Mucosa of rectum (tissue), 2 donors: Measurements from ENCODE around the gene PROB1.
"Not testable (repeated sequence)": the region's sequence is repeated elsewhere in the genome, so short reads cannot be mapped to it uniquely, and the experiment has no call there.

Experiments used
- H3K27ac ChIP-seq, 2 donors: one replicate each; pipeline ENCODE4 v1.7.0; 2013; ENCODE audit warnings: inconsistent platforms in 2 of 2, low read depth in 2 of 2, low read length in 2 of 2
- H3K27me3 ChIP-seq, 2 donors: one replicate each; pipeline ENCODE4 v1.7.0; 2013; ENCODE audit warnings: low read length in 2 of 2; ENCODE audit not compliant: control insufficient read depth in 2 of 2, insufficient read depth in 2 of 2
- H3K36me3 ChIP-seq, 2 donors: one replicate each; pipeline ENCODE4 v1.7.0; 2013; ENCODE audit warnings: low read length in 2 of 2; ENCODE audit not compliant: control insufficient read depth in 2 of 2, insufficient read depth in 2 of 2
- H3K4me1 ChIP-seq, 2 donors: one replicate each; pipeline ENCODE4 v1.7.0; 2013; ENCODE audit warnings: low read length in 2 of 2, mild to moderate bottlenecking in 1 of 2; ENCODE audit not compliant: control insufficient read depth in 2 of 2, insufficient read depth in 2 of 2
- H3K4me3 ChIP-seq, 2 donors: one replicate each; pipeline ENCODE4 v1.7.0; 2013; ENCODE audit warnings: low read length in 2 of 2
- H3K9ac ChIP-seq, 2 donors: one replicate each; pipeline ENCODE4 v1.7.0; 2013; ENCODE audit warnings: low read length in 2 of 2, low read depth in 1 of 2, mild to moderate bottlenecking in 1 of 2
- H3K9me3 ChIP-seq, 2 donors: one replicate each; pipeline ENCODE4 v1.7.0; 2013; ENCODE audit warnings: low read length in 2 of 2; ENCODE audit not compliant: control insufficient read depth in 2 of 2
- donor health status: healthy.
- donor health status: Normal muscosa, but diverticular disease.

The PROB1 gene

GRCh38 chr5:139413963-139414362 is 19.1 kb upstream of the PROB1 start:
- H3K9ac ChIP-seq: no peak overlapping the region
- peaks cover 15 to 39% of the 10 kb centered on the region in 2 donors for H3K4me1 ChIP-seq
- H3K36me3 ChIP-seq: peaks cover 0 to 3% of the 10 kb centered on the region in 2 donors
- no peaks in the 10 kb centered on the region for H3K9me3 ChIP-seq
- H3K27me3 ChIP-seq: no peaks in the 10 kb centered on the region
- no peak overlapping the region for H3K27ac ChIP-seq
- H3K4me3 ChIP-seq: no peak overlapping the region

GRCh38 chr5:139413153-139413552 is 18.2 kb upstream of the PROB1 start:
- no peaks in the 10 kb centered on the region for H3K36me3 ChIP-seq
- H3K27ac ChIP-seq: no peak overlapping the region
- H3K4me1 ChIP-seq: peaks cover 12 to 31% of the 10 kb centered on the region in 2 donors
- no peaks in the 10 kb centered on the region for H3K9me3 ChIP-seq
- no peak overlapping the region for H3K9ac ChIP-seq
- no peaks in the 10 kb centered on the region for H3K27me3 ChIP-seq
- no peak overlapping the region for H3K4me3 ChIP-seq

GRCh38 chr5:139410993-139411828 is 16.3 kb upstream of the PROB1 start:
- Histone ChIP-seq H3K4me1 (peaks cover 7 to 18% of the 10 kb centered on the region in 2 donors), H3K9ac (no peak overlapping the region), H3K27me3 (no peaks in the 10 kb centered on the region), H3K27ac (peak overlapping the region in 1 of 2 donors; percentile 2), H3K4me3 (no peak overlapping the region), H3K36me3 (no peaks in the 10 kb centered on the region), H3K9me3 (no peaks in the 10 kb centered on the region)

GRCh38 chr5:139410121-139410992 is 15.5 kb upstream of the PROB1 start:
- Histone ChIP-seq H3K4me3 (no peak overlapping the region), H3K36me3 (no peaks in the 10 kb centered on the region), H3K27ac (no peak overlapping the region), H3K9me3 (no peaks in the 10 kb centered on the region), H3K27me3 (no peaks in the 10 kb centered on the region), H3K9ac (no peak overlapping the region), H3K4me1 (peaks cover 3 to 9% of the 10 kb centered on the region in 2 donors)

GRCh38 chr5:139409116-139409515 is 14.2 kb upstream of the PROB1 start:
- not testable (repeated sequence) for H3K27me3 ChIP-seq, H3K9ac ChIP-seq, H3K4me1 ChIP-seq, H3K36me3 ChIP-seq, H3K9me3 ChIP-seq, H3K4me3 ChIP-seq, H3K27ac ChIP-seq

- Histone ChIP-seq H3K36me3 (no peaks in the 10 kb centered on the region), H3K27ac (no peak overlapping the region), H3K9me3 (no peaks in the 10 kb centered on the region), H3K9ac (no peak overlapping the region), H3K4me3 (no peak overlapping the region), H3K27me3 (no peaks in the 10 kb centered on the region), H3K4me1 (peaks cover 10 to 11% of the 10 kb centered on the region in 2 donors)
Observed at GRCh38 chr5:139408191-139408590, 13.3 kb upstream of the PROB1 start.

- H3K27me3 ChIP-seq: no peaks in the 10 kb centered on the region
- no peak overlapping the region for H3K4me3 ChIP-seq
- H3K4me1 ChIP-seq: peaks cover 13 to 15% of the 10 kb centered on the region in 2 donors
- H3K36me3 ChIP-seq: no peaks in the 10 kb centered on the region
- H3K9me3 ChIP-seq: no peaks in the 10 kb centered on the region
- H3K27ac ChIP-seq: no peak overlapping the region
- no peak overlapping the region for H3K9ac ChIP-seq
Observed at GRCh38 chr5:139407517-139407916, 12.6 kb upstream of the PROB1 start.

- no peak overlapping the region for H3K4me3 ChIP-seq
- H3K36me3 ChIP-seq: no peaks in the 10 kb centered on the region
- H3K9me3 ChIP-seq: no peaks in the 10 kb centered on the region
- H3K27ac ChIP-seq: no peak overlapping the region
- no peaks in the 10 kb centered on the region for H3K27me3 ChIP-seq
- no peak overlapping the region for H3K9ac ChIP-seq
- H3K4me1 ChIP-seq: peaks cover 13 to 15% of the 10 kb centered on the region in 2 donors
Observed at GRCh38 chr5:139406963-139407362, 12.1 kb upstream of the PROB1 start.

- Histone ChIP-seq H3K27me3 (no peaks in the 10 kb centered on the region), H3K9ac (peak overlapping the region; percentile 72 to 84), H3K4me3 (peak overlapping the region; percentile 77 to 88), H3K36me3 (peaks cover 0 to 2% of the 10 kb centered on the region in 2 donors), H3K4me1 (peaks cover 13 to 15% of the 10 kb centered on the region in 2 donors), H3K9me3 (no peaks in the 10 kb centered on the region), H3K27ac (peak overlapping the region; percentile 93 to 95)
Observed at GRCh38 chr5:139404484-139404840, 9.6 kb upstream of the PROB1 start.
